ENCODE measurements around the gene DOCK7. TPM values are rescaled to one million over a fixed set of nuclear protein-coding genes. Genes with fewer than 3 reads are reported as not detected.

Gene DOCK7
- total RNA-seq, 1 donor, result 153 TPM

DNA sequence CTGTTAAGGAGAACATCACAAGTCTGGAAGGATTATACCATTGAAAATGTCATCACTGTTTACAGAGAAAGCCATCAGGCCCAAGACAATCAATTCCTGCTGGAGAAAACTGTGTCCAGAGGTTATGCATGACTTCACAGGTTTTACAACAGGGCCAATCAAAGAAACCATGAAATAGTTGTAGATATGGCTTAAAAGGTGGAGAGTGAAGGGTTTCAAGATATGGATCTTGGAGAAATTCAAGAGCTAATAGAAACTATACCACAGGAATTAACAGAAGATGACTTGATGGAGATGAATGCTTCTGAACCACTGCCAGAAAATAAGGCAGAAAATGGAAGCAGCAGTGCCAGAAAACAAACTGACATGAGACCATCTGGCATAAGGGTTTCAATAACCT, 221.1 kb downstream of the DOCK7 start:
- no peak for DNase-seq (ENCODE audit: low read depth)
- no peak overlapping the region for H3K4me3 ChIP-seq (ENCODE audit: low read depth, low read length)
- TF ChIP-seq, protein P1, sequence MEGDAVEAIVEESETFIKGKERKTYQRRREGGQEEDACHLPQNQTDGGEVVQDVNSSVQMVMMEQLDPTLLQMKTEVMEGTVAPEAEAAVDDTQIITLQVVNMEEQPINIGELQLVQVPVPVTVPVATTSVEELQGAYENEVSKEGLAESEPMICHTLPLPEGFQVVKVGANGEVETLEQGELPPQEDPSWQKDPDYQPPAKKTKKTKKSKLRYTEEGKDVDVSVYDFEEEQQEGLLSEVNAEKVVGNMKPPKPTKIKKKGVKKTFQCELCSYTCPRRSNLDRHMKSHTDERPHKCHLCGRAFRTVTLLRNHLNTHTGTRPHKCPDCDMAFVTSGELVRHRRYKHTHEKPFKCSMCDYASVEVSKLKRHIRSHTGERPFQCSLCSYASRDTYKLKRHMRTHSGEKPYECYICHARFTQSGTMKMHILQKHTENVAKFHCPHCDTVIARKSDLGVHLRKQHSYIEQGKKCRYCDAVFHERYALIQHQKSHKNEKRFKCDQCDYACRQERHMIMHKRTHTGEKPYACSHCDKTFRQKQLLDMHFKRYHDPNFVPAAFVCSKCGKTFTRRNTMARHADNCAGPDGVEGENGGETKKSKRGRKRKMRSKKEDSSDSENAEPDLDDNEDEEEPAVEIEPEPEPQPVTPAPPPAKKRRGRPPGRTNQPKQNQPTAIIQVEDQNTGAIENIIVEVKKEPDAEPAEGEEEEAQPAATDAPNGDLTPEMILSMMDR (IDR thresholded peaks at IDR 0.05; ENCODE audit: insufficient read depth, low read depth, low read length), result no peak

GRCh38 chr1:62462370-62462769, 225.8 kb downstream of the DOCK7 start:
- DNase-seq (ENCODE audit: low read depth), result no peak
- no peak overlapping the region for H3K4me3 ChIP-seq (ENCODE audit: low read depth, low read length)
- TF ChIP-seq, protein P1 (IDR thresholded peaks at IDR 0.05; ENCODE audit: insufficient read depth, low read depth, low read length), result no peak

DNA sequence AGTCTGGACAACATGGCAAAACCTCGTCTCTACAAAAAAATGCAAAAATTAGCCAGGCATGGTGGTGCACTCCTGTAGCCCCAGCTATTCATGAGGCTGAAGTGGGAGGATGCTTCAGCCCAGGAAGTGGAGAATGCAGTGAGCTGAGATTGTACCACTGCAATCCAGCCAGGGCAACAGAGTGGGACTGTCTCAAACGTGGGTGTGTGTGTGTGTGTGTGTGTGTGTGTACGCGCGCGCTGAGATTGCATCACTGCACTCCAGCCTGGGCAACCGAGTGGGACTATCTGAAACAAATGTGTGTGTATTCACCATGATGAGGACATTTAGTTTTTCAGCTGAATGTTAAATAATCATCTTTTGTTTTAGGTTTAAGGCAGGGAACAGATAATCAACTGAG, 230.2 kb downstream of the DOCK7 start:
- no peak overlapping the region for H3K4me3 ChIP-seq (ENCODE audit: low read depth, low read length)
- TF ChIP-seq, protein P1 (IDR thresholded peaks at IDR 0.05; ENCODE audit: insufficient read depth, low read depth, low read length), result no peak
- no peak for DNase-seq (ENCODE audit: low read depth)

GRCh38 chr1:62452951-62453350, 235.2 kb downstream of the DOCK7 start:
- DNase-seq (ENCODE audit: low read depth), result no peak
- no peak overlapping the region for H3K4me3 ChIP-seq (ENCODE audit: low read depth, low read length)
- TF ChIP-seq, protein P1 (IDR thresholded peaks at IDR 0.05; ENCODE audit: insufficient read depth, low read depth, low read length), result no peak

GRCh38 chr1:62450301-62450700, 237.9 kb downstream of the DOCK7 start:
- DNase-seq (ENCODE audit: low read depth), result no peak
- TF ChIP-seq, protein P1 (IDR thresholded peaks at IDR 0.05; ENCODE audit: insufficient read depth, low read depth, low read length), result no peak
- H3K4me3 ChIP-seq (ENCODE audit: low read depth, low read length), result no peak overlapping the region

DNA sequence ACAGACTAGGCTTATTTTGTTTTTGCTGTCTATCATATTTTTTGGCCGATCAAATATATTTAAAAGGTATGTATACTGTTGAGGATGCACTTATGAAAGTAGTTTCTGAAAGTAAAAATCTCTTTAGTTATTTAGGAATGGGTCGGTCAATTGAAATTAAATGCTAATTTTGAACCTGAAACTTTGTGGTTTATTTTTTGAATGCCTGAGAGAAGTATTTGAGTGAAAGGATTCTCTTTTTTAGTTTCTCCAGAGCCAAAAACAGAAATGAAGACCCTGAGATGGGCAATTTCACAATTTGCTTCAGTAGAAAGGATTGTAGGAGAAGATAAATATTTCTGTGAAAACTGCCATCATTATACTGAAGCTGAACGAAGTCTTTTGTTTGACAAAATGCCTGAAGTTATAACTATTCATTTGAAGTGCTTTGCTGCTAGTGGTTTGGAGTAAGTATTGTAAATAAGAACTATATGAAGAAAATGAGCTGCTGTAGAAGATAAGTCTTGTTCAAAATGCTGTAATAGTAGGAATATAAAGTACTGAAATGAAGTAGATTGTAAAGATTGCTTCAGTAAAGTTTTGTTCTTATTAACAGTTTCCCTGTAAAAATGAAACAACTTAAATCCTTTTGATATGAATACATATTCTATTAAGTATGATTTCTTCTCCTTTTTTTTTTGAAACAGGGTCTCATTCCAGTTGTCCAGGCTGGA, 239.8 kb downstream of the DOCK7 start:
- no peak overlapping the region for H3K4me3 ChIP-seq (ENCODE audit: low read depth, low read length)

More for the DNA sequence above, 239.8 kb downstream of the DOCK7 start:
- no peak for DNase-seq (ENCODE audit: low read depth)
- TF ChIP-seq, protein P1 (IDR thresholded peaks at IDR 0.05; ENCODE audit: insufficient read depth, low read depth, low read length), result no peak

Measured in fibroblast of villous mesenchyme (primary cell).